Activated CD4-positive, alpha-beta T cell treated with anti-CD3 and anti-CD28 coated beads, Interleukin-2, amount 10 ng/mL, durations not matched to agents 7 days and 5 days (primary cell): ENCODE measurements around the gene VSX1. TPM values are rescaled to one million over a fixed set of nuclear protein-coding genes. Genes with fewer than 3 reads are reported as not detected.
A peak's percentile ranks its signal among the peaks of the same experiment; 100 is the strongest.

Experiments
- CTCF ChIA-PET: fragments of 350-600 bp; sonication (Branson Sonifier 250); formaldehyde crosslinking; loops from one replicate; lab custom pipeline; 2021; ENCODE audit warnings: antibody characterized with exemption; lab: Charles Lee
- POLR2A ChIA-PET: fragments of 350-600 bp; sonication (Branson Sonifier 250); formaldehyde crosslinking; loops from one replicate; lab custom pipeline; 2021; ENCODE audit warnings: antibody characterized with exemption; lab: Charles Lee
- DNase-seq: peaks from one replicate; pipeline ENCODE4 v3.0.0-alpha.2; 2020
- H3K27ac Mint-ChIP-seq: one replicate; pipeline ENCODE4 v1.8.0; 2021; ENCODE audit warnings: mild to moderate bottlenecking, moderate library complexity, mixed read lengths
- H3K27me3 Mint-ChIP-seq: one replicate; pipeline ENCODE4 v1.8.0; 2021; ENCODE audit warnings: mixed read lengths
- H3K36me3 Mint-ChIP-seq: one replicate; pipeline ENCODE4 v1.8.0; 2021; ENCODE audit warnings: low read depth, mixed read lengths
- H3K4me1 Mint-ChIP-seq: one replicate; pipeline ENCODE4 v1.8.0; 2021; ENCODE audit warnings: mixed read lengths
- H3K4me3 Mint-ChIP-seq: one replicate; pipeline ENCODE4 v1.8.0; 2021; ENCODE audit warnings: mild to moderate bottlenecking, moderate library complexity, mixed read lengths
- H3K9me3 Mint-ChIP-seq: one replicate; pipeline ENCODE4 v1.8.0; 2021; ENCODE audit warnings: mixed read lengths
- total RNA-seq, 2 experiments: library from RNA; stranded (reverse); gene quantifications; one replicate each; pipeline ENCODE4 v1.2.3, GENCODE V29; 2021

Gene VSX1
- total RNA-seq, 2 experiments from 2014 or later = not detected

DNA sequence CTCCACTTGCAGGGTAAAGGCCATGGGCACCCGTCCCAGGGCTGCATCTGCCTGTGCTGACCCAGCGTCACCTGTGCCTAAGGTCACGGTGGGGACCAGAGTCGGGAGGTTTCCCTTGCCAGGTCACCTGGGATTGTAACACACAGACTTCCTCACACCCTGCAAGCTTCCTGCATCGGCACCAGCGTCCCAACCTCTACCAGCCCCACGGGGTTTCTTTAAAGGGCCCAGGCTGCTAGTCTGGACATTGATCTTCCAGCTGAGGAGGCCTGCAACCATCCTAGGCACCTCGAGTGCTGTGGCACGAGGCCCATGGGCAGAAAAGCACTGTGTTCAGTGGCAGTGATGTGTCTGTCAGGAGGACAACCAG lies 36.6 kb downstream of the VSX1 start:
- peak overlapping the region; percentile 50 for H3K27ac Mint-ChIP-seq
- peaks cover 38% of the 10 kb centered on the region for H3K4me1 Mint-ChIP-seq
- POLR2A ChIA-PET = no interaction called here
- CTCF ChIA-PET = interaction anchor here (1.7 kb wide), 1 partner anchor 9 kb away, joined by 4 read pairs; no protein-coding TSS in a partner anchor
- no peaks in the 10 kb centered on the region for H3K9me3 Mint-ChIP-seq
- H3K27me3 Mint-ChIP-seq = no peaks in the 10 kb centered on the region
- no peak overlapping the region for H3K4me3 Mint-ChIP-seq
- DNase-seq = no peak
- peaks cover 14% of the 10 kb centered on the region for H3K36me3 Mint-ChIP-seq

DNA sequence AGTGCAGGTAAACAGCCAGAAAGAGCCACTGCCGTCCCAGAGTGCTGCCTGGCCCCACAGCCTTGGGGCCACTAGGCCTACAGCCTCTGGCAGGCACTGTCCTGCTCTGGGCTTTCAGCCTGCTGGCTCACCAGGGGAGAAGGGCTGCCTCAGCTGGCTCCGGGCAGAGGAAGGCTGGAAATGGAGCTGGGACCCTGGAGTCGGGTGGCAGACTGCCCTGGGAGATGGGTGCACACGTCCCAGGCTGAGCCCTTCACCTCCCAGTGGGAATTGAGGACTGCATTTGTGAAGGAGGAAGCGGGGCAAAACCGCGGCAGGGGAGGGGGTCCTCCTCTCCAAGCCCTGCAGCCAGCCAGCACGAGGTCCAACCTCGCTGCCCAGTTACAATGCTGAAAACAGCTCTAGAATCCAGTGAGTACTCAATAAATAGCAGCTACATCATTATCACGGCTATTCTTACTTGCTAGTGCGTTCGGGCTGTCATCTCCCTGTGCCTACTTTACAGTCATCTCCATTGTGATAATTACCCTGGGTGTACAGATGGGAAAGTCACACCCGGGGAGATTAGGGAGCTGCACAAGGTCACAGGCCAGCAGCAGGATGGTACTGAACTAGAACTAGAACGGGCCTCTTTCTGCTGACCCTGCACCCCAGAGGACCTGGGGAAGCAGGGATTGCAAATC lies 37.1 kb downstream of the VSX1 start:
- Mint-ChIP-seq H3K4me1 (peaks cover 35% of the 10 kb centered on the region), H3K4me3 (no peak overlapping the region), H3K27ac (peak overlapping the region; percentile 98), H3K27me3 (no peaks in the 10 kb centered on the region), H3K36me3 (peaks cover 15% of the 10 kb centered on the region), H3K9me3 (no peaks in the 10 kb centered on the region)
- POLR2A ChIA-PET = no interaction called here
- DNase-seq = no peak
- CTCF ChIA-PET = interaction anchor here (1.1 to 1.7 kb wide), 2 partner anchors 10 to 14 kb away, joined by 3 to 4 read pairs; no protein-coding TSS in a partner anchor

DNA sequence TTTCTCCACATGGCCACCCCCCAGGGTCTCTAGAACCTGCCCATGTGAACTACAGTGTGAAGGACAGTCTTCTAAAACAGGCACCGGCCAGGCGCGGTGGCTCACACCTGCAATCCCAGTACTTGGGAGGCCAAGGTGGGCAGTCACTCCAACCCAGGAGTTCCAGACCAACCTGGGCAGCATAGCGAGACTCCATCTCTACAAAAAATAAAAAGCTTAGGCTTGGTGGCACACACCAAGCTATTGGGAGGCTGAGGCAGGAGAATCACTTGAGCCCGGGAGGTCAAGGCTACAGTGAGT lies 37.7 kb downstream of the VSX1 start:
- peaks cover 33% of the 10 kb centered on the region for H3K4me1 Mint-ChIP-seq
- no peak for DNase-seq
- H3K4me3 Mint-ChIP-seq = no peak overlapping the region
- H3K27ac Mint-ChIP-seq = peak overlapping the region; percentile 98
- CTCF ChIA-PET = interaction anchor here (1.1 kb wide), 1 partner anchor 15 kb away, joined by 3 read pairs; no protein-coding TSS in a partner anchor
- H3K9me3 Mint-ChIP-seq = no peaks in the 10 kb centered on the region
- POLR2A ChIA-PET = no interaction called here
- H3K36me3 Mint-ChIP-seq = peaks cover 15% of the 10 kb centered on the region
- no peaks in the 10 kb centered on the region for H3K27me3 Mint-ChIP-seq

GRCh38 chr20:25043499-25044260 lies 38.3 kb downstream of the VSX1 start:
- POLR2A ChIA-PET = no interaction called here

GRCh38 chr20:25042531-25043498 lies 39.1 kb downstream of the VSX1 start:
- DNase-seq = peak; percentile 75
- Mint-ChIP-seq H3K9me3 (no peaks in the 10 kb centered on the region), H3K36me3 (peaks cover 9% of the 10 kb centered on the region), H3K27ac (peak overlapping the region; percentile 98), H3K4me3 (peak overlapping the region; percentile 54), H3K27me3 (no peaks in the 10 kb centered on the region), H3K4me1 (peaks cover 39% of the 10 kb centered on the region)
- ChIA-PET POLR2A (no interaction called here), CTCF (interaction anchor here (1.1 kb wide), 1 partner anchor 18 kb away, joined by 3 read pairs; no protein-coding TSS in a partner anchor)

More at GRCh38 chr20:25043499-25044260, 38.3 kb downstream of the VSX1 start:
- H3K4me3 Mint-ChIP-seq = no peak overlapping the region
- H3K9me3 Mint-ChIP-seq = no peaks in the 10 kb centered on the region
- no peak for DNase-seq
- peaks cover 15% of the 10 kb centered on the region for H3K36me3 Mint-ChIP-seq
- peak overlapping the region; percentile 98 for H3K27ac Mint-ChIP-seq
- H3K27me3 Mint-ChIP-seq = no peaks in the 10 kb centered on the region
- CTCF ChIA-PET = interaction anchor here (1.1 kb wide), 2 partner anchors 15 to 17 kb away, joined by 3 read pairs; no protein-coding TSS in a partner anchor
- H3K4me1 Mint-ChIP-seq = peaks cover 32% of the 10 kb centered on the region

DNA sequence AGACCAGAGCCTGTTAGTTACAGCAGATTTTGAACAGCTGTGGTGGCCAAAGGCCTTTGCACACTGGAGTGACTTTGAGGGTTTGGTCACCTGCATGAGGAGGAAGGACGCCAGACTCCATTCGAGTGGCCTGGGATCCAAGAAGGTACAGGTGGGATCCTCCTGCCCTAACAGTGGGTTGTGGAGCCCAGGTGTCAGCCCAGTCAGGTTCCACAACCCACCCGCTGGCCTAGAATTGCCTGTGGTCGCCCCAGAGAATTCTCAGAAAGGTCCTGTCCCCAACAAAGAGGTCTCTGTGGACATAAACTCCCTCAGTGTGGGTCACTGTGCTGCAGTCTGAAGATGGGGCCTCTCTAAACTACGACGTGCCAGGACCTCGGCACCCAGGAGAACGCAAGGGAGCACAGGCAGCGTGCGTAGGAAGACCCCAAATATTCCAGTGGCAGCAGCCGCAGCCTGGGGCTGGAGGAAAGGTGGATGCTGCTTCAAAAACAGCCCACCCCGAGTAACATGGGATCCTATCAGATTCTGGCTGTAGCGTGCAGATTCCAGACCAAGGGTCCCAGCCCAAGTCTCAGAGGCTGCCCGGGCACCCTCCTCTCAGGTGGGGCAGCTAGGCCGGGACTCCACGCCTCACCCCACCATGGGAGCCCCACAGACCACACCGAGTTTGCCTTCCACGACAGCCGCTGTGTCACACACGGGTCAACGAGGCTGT lies 40.0 kb downstream of the VSX1 start:
- H3K4me3 Mint-ChIP-seq = no peak overlapping the region
- no peaks in the 10 kb centered on the region for H3K27me3 Mint-ChIP-seq
- ChIA-PET CTCF (no interaction called here), POLR2A (no interaction called here)
- H3K9me3 Mint-ChIP-seq = no peaks in the 10 kb centered on the region
- H3K27ac Mint-ChIP-seq = peak overlapping the region; percentile 98
- H3K36me3 Mint-ChIP-seq = peaks cover 8% of the 10 kb centered on the region
- DNase-seq = no peak
- H3K4me1 Mint-ChIP-seq = peaks cover 47% of the 10 kb centered on the region

GRCh38 chr20:25040438-25040831 lies 41.5 kb downstream of the VSX1 start:
- H3K4me1 Mint-ChIP-seq = peaks cover 62% of the 10 kb centered on the region
- no peak overlapping the region for H3K4me3 Mint-ChIP-seq
- no peak overlapping the region for H3K27ac Mint-ChIP-seq
- no peak for DNase-seq
- ChIA-PET CTCF (no interaction called here), POLR2A (no interaction called here)
- H3K9me3 Mint-ChIP-seq = no peaks in the 10 kb centered on the region
- no peaks in the 10 kb centered on the region for H3K27me3 Mint-ChIP-seq
- peaks cover 5% of the 10 kb centered on the region for H3K36me3 Mint-ChIP-seq

- H3K36me3 Mint-ChIP-seq = peaks cover 5% of the 10 kb centered on the region
- ChIA-PET POLR2A (no interaction called here), CTCF (no interaction called here)
- no peak overlapping the region for H3K4me3 Mint-ChIP-seq
- peaks cover 66% of the 10 kb centered on the region for H3K4me1 Mint-ChIP-seq
- DNase-seq = no peak
- H3K9me3 Mint-ChIP-seq = no peaks in the 10 kb centered on the region
- no peaks in the 10 kb centered on the region for H3K27me3 Mint-ChIP-seq
- H3K27ac Mint-ChIP-seq = no peak overlapping the region
Measured at GRCh38 chr20:25039697-25040437, 42.1 kb downstream of the VSX1 start.

DNA sequence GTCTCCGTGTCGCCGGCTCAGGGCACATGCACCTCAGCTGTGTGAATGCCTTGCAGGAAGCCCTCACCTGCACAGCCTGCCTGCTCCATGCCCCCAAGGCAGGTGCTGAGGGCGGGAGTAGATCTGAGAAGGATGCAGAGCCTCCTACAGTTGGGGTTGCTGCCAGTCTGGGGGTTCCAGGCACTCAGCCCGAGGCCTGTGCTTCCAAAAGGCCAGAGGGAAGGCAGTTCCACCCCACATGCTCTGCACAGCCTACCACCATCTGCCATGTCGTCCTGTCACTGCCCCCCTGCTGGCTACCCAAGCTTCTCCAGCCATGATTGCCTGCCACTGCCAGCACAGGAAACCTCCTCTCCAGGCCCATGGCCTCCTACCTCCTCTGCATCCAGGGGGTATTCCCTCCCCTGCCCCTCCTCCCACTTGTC lies 43.3 kb downstream of the VSX1 start:
- H3K27ac Mint-ChIP-seq = peak overlapping the region; percentile 5
- H3K9me3 Mint-ChIP-seq = no peaks in the 10 kb centered on the region
- ChIA-PET CTCF (interaction anchor here (0.6 to 1.4 kb wide), 2 partner anchors 44 to 408 kb away, joined by 3 read pairs; no protein-coding TSS in a partner anchor), POLR2A (no interaction called here)
- H3K36me3 Mint-ChIP-seq = peaks cover 5% of the 10 kb centered on the region
- H3K27me3 Mint-ChIP-seq = no peaks in the 10 kb centered on the region
- DNase-seq = no peak
- H3K4me3 Mint-ChIP-seq = no peak overlapping the region
- H3K4me1 Mint-ChIP-seq = peaks cover 63% of the 10 kb centered on the region

GRCh38 chr20:25038103-25038410 lies 43.9 kb downstream of the VSX1 start:
- Mint-ChIP-seq H3K36me3 (peaks cover 4% of the 10 kb centered on the region), H3K27me3 (no peaks in the 10 kb centered on the region), H3K27ac (peak overlapping the region; percentile 25), H3K4me1 (peaks cover 57% of the 10 kb centered on the region), H3K4me3 (no peak overlapping the region), H3K9me3 (no peaks in the 10 kb centered on the region)
- ChIA-PET POLR2A (no interaction called here), CTCF (interaction anchor here (1.4 kb wide), 1 partner anchor 44 kb away, joined by 3 read pairs; no protein-coding TSS in a partner anchor)
- no peak for DNase-seq

DNA sequence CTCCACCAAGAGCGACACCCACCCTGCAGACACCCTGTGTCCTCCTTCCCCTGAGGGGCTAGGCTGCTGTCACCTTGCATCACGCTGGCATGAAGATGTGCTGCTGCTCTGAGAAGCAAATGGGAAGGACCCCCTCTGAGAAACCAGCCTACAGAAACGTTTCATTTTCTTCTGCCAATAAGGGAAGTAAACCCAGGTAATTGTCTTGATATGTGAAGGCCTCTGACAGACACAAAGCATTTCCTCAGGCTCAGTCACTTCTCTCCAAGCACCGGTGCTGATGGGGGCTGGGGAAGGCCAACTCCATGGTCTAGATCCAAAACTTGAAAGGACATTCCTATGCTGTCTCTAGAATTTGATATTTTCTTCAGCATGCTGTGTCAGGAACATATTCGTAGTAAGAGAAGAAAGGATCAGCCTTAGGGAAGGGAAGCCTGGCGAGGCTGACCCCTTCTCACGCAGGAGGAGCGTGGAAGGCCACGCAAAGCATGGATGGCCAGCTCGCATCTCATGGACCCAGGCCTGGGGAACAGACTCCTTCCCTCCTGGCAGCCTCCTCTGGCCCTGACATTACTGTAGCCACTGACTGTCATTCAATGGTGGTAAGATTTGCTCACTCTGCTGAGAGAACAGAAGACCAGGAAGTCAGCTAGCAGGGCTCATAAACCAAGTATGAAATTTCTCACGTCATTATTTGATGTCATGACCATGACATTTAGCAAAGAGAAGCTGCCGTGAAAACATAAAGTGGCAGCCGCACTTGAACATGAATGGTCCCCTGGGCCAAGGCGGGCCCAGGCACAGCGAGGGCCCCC lies 44.4 kb downstream of the VSX1 start:
- Mint-ChIP-seq H3K9me3 (no peaks in the 10 kb centered on the region), H3K27ac (peak overlapping the region; percentile 83), H3K36me3 (peaks cover 1% of the 10 kb centered on the region), H3K4me1 (peaks cover 52% of the 10 kb centered on the region), H3K27me3 (no peaks in the 10 kb centered on the region), H3K4me3 (peak overlapping the region; percentile 5)
- DNase-seq = no peak
- ChIA-PET CTCF (interaction anchor here (0.8 to 1.4 kb wide), 5 partner anchors 25 to 362 kb away, joined by 3 read pairs; no protein-coding TSS in a partner anchor), POLR2A (no interaction called here)
